AG09319 (cell line): ENCODE results near the gene KRTAP4-6.
"Not testable (repeated sequence)": the region's sequence is repeated elsewhere in the genome, so short reads cannot be mapped to it uniquely, and the experiment has no call there.

Source experiments
- DNase-seq: peaks from one replicate; pipeline ENCODE4 v3.0.0-alpha.2; 2010; ENCODE audit warnings: low read depth; ENCODE audit errors: extremely low read depth
- CTCF ChIP-seq: IDR thresholded peaks from 2 replicates; pipeline ENCODE4 v1.5.1; 2011; ENCODE audit warnings: low read depth, mild to moderate bottlenecking, inconsistent platforms, low read length, moderate library complexity

KRTAP4-6 gene

GRCh38 chr17:41140360-41141131, at the start of gene KRTAP4-6:
Gene KRTAP4-6, minus strand, starts transcription at chr17:41140544. Its CDS starts 57 bp downstream, at chr17:41140487.
- peak; percentile 16 for DNase-seq
- no peak for TF ChIP-seq CTCF

- DNase-seq = not testable (repeated sequence)
Measured at GRCh38 chr17:41189837-41190318, 49.5 kb upstream of the KRTAP4-6 start, which contains the start of gene KRTAP9-1. Gene KRTAP9-1, plus strand, starts transcription at chr17:41189887. Its CDS starts 0 bp downstream, at chr17:41189887.

- no peak for DNase-seq
- TF ChIP-seq CTCF = no peak
Measured at GRCh38 chr17:41186872-41187271, 46.5 kb upstream of the KRTAP4-6 start.

- TF ChIP-seq CTCF = no peak
- no peak for DNase-seq
Measured at GRCh38 chr17:41185001-41185400, 44.7 kb upstream of the KRTAP4-6 start.

DNA sequence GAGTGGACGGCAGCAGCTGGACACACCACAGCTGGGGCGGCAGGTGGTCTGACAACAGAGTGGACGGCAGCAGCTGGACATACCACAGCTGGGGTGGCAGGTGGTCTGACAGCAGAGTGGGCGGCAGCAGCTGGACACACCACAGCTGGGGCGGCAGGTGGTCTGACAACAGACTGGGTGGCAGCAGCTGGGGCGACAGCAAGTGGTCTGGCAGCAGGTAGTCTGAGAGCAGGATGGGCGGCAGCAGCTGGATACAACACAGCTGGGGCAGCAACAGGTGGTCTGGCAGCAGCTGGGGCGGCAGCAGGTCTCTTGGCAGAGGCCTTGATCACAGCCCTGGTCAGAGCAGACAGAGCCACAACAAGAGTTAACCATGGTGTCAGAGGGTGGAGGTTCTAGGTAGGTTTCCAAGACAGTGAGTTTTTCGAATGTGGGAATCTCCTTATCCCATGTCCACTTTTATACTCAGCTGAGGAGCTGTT, 44.2 kb upstream of the KRTAP4-6 start, which contains the start of gene KRTAP4-1:
TSS of gene KRTAP4-1 (minus strand) at position 432 of the 482 bp plus-strand sequence. CDS start at position 375, 57 bp downstream.
- no peak for DNase-seq
- no peak for TF ChIP-seq CTCF

DNA sequence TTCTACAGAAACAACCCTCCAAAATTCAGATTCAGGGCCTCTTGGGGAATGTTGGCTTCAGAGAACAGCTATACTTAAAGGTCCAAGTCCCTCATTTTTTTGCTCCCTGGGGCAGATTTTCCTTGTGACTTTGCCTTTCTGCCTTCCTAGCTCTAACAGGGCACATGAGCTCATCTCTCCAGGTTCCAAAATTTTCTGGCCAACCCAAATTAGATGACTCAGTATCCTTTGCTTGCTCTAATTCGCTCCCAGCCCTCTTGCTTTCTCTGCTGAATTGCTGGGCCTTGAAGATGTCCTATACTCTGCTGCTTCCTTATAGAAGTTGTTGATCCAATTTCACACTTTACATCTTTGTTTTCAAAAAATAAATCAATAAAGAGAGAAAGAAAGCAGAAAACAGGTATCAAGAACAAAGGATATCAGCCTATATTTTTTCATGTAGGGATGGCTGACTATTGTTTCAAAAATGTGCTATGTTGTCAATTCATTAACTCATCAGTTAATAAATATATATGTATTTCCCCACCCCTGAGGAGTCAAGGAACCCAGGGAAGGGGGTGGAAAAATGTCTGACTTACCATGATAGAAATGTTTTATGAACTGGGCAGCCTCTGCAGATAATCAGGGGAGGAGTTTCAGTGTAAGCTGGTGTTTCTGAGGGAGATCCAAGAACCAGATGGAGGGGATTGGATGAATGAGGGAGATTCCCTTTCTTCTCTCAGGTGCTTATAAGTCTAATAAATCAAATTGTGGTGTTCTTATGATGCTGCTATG, 38.7 kb upstream of the KRTAP4-6 start:
- no peak for DNase-seq

More for the DNA sequence above, 38.7 kb upstream of the KRTAP4-6 start:
- TF ChIP-seq CTCF = no peak
